GM12878 (cell line): Measurements from ENCODE around the gene CHRNE. TPM values are rescaled to one million over a fixed set of nuclear protein-coding genes. Genes with fewer than 3 reads are reported as not detected.

Source experiments
- ATAC-seq: fragments of 200-7000 bp; cut with Tn5 transposase; 3 replicates; pipeline ENCODE4 v1.9.1; 2020; ENCODE audit warnings: mild to moderate bottlenecking, moderate library complexity
- BruUV-seq: library from RNA; stranded (reverse); fragments of 400-500 nt; replicated peaks from 2 replicates; lab custom pipeline; 2021; lab: Mats Ljungman, UMichigan
- CTCF ChIA-PET: fragments of 300-600 bp; sonication (Branson Sonifier 250); formaldehyde crosslinking; extraction: SDS; loops from one replicate; lab custom pipeline; 2021; ENCODE audit warnings: inconsistent platforms; lab: Yijun Ruan, JAX
- POLR2A ChIA-PET: fragments of 350-600 bp; formaldehyde crosslinking; extraction: SDS; loops from one replicate; lab custom pipeline; 2021; ENCODE audit warnings: inconsistent platforms; lab: Charles Lee
- RAD21 ChIA-PET: fragments of 300-600 bp; sonication (Branson Sonifier 250); formaldehyde crosslinking; loops from one replicate; lab custom pipeline; 2023; ENCODE audit warnings: antibody characterized with exemption; ENCODE audit not compliant: unreplicated experiment; lab: Charles Lee
- SMC1A ChIA-PET: fragments of 300-600 bp; sonication (Branson Sonifier 250); formaldehyde crosslinking; loops from one replicate; lab custom pipeline; 2023; ENCODE audit not compliant: unreplicated experiment, uncharacterized antibody; lab: Charles Lee
- DNase-seq: peaks from one replicate; pipeline ENCODE4 v3.0.0-alpha.2; 2011; ENCODE audit warnings: low read depth, low spot score
- FAIRE-seq: peaks from 3 replicates; lab custom pipeline; 2011; peaks lifted over from hg19 to GRCh38; lab: Jason Lieb, UNC
- H2AFZ ChIP-seq: 2 replicates; pipeline ENCODE4 v1.6.0; 2011; ENCODE audit warnings: low read depth, low read length, control low read depth; ENCODE audit not compliant: control insufficient read depth
- H3K27ac ChIP-seq: 2 replicates; pipeline ENCODE4 v1.5.1; 2011; ENCODE audit warnings: control low read depth; ENCODE audit not compliant: control insufficient read depth, insufficient read depth
- H3K27me3 ChIP-seq, 2 experiments: replicated peaks in 1 of 2; 2 replicates each; pipeline versions ENCODE4 v1.6.0 to v1.6.1; 2011; ENCODE audit warnings: low read length in 1 of 2; ENCODE audit not compliant: control insufficient read depth in 2 of 2, insufficient read depth in 2 of 2
- H3K36me3 ChIP-seq, 2 experiments: 2 replicates each; pipeline ENCODE4 v1.5.1; 2011; ENCODE audit warnings: low read length in 1 of 2; ENCODE audit not compliant: control insufficient read depth in 2 of 2, insufficient read depth in 2 of 2
- H3K4me1 ChIP-seq: 2 replicates; pipeline ENCODE4 v1.6.1; 2011; ENCODE audit warnings: mild to moderate bottlenecking, low read length, moderate library complexity, mixed read lengths; ENCODE audit not compliant: control insufficient read depth, insufficient read depth
- H3K4me2 ChIP-seq: 2 replicates; pipeline ENCODE4 v1.6.0; 2011; ENCODE audit warnings: control low read depth; ENCODE audit not compliant: control insufficient read depth, insufficient read depth
- H3K4me3 ChIP-seq: fragments of 200-600 bp; sonication (generic); 2 replicates; pipeline ENCODE4 v1.5.1; 2016
- H3K79me2 ChIP-seq: 2 replicates; pipeline ENCODE4 v1.6.0; 2011; ENCODE audit warnings: low read length; ENCODE audit not compliant: control insufficient read depth, insufficient read depth
- H3K9ac ChIP-seq: 2 replicates; pipeline ENCODE4 v1.8.0; 2011; ENCODE audit warnings: low read length, control low read depth, mixed read lengths; ENCODE audit not compliant: control insufficient read depth, insufficient read depth
- H3K9me3 ChIP-seq: replicated peaks from 3 replicates; pipeline ENCODE4 v1.5.1; 2011; ENCODE audit warnings: mild to moderate bottlenecking, low read length; ENCODE audit not compliant: control insufficient read depth, insufficient read depth
- H4K20me1 ChIP-seq: 2 replicates; pipeline ENCODE4 v1.6.0; 2011; ENCODE audit not compliant: control insufficient read depth, insufficient read depth
- CBX5 ChIP-seq: sonication (generic); IDR thresholded peaks from 2 replicates; pipeline ENCODE4 v1.6.1; 2016; ENCODE audit warnings: low read depth, moderate library complexity, mild to moderate bottlenecking, inconsistent platforms
- E2F8 ChIP-seq: fragments of 450-650 bp; IDR thresholded peaks from 2 replicates; pipeline ENCODE4 v1.6.1; 2018; ENCODE audit warnings: mild to moderate bottlenecking, low read depth, moderate library complexity; ENCODE audit not compliant: partially characterized antibody
- HCFC1 ChIP-seq: fragments of 150-350 bp; IDR thresholded peaks from 2 replicates; pipeline ENCODE4 v1.6.1; 2014; ENCODE audit warnings: low read length
- MEF2A ChIP-seq: IDR thresholded peaks from 2 replicates; pipeline ENCODE4 v1.6.1; 2011; ENCODE audit warnings: low read depth, mild to moderate bottlenecking, low read length, moderate library complexity; ENCODE audit not compliant: insufficient read depth
- NKRF ChIP-seq: fragments of 450-650 bp; conservative IDR thresholded peaks from 2 replicates; pipeline ENCODE4 v1.6.1; 2017; ENCODE audit warnings: mild to moderate bottlenecking, moderate library complexity
- SREBF2 ChIP-seq: IDR thresholded peaks from 2 replicates; pipeline ENCODE4 v1.6.1; 2012; ENCODE audit warnings: mild to moderate bottlenecking, low read length
- ZNF24 ChIP-seq: fragments of 450-650 bp; IDR thresholded peaks from 2 replicates; pipeline ENCODE4 v1.6.1; 2017; ENCODE audit warnings: antibody characterized with exemption, mild to moderate bottlenecking
- WGBS: methylation state at CpG from one replicate; pipeline ENCODE4 v1.1.6; 2016; ENCODE audit warnings: low lambda C conversion rate; ENCODE audit not compliant: insufficient replicate concordance, insufficient coverage; ENCODE audit errors: missing lambda C conversion rate; 5-methylcytosine and 5-hydroxymethylcytosine counted together
- in situ Hi-C: fragments of 300-500 bp; cut with MboI; formaldehyde crosslinking; loops from 9 replicates; pipeline ENCODE4 v1.14.3; 2018; ENCODE audit warnings: mixed read lengths
- intact Hi-C: fragments of 100-400 bp; cut with micrococcal nuclease; formaldehyde crosslinking; loops from one replicate; pipeline ENCODE4 v1.14.2; 2022; ENCODE audit not compliant: unreplicated experiment
- polyA plus RNA-seq, 11 experiments: library from polyadenylated mRNA; depleted of rRNA in 4 of 11; unstranded in 6 of 11; stranded (reverse) in 5 of 11; fragments of >200 nt; fragmentation: Nextera tagmentation in 4 of 11; fragmentation: Illumina TruSeq in 1 of 11; extraction: Ambion mirVana in 4 of 11; extraction: Trizol in 1 of 11; gene quantifications; 1 replicate in 1 of 11; 2 replicates in 10 of 11; pipeline versions ENCODE4 v1.2.1 to v1.2.3, GENCODE V29; 2011 to 2016; ENCODE audit warnings: inconsistent platforms in 2 of 11, missing spikeins in 2 of 11, low read depth in 1 of 11
- total RNA-seq, 4 experiments: library from RNA; depleted of rRNA in 3 of 4; stranded (reverse); fragments of >200 nt in 3 of 4; fragmentation: Illumina TruSeq in 1 of 4; extraction: Trizol in 1 of 4; gene quantifications; 2 replicates each; pipeline versions ENCODE4 v1.2.1 to v1.2.3, GENCODE V29; 2013 to 2021

The CHRNE gene
- total and polyA plus RNA-seq, 10 of the 15 experiments (the other 5 are each of a cell fraction or from before 2014, with no cell fraction given), result 0.05 to 0.11 (median 0.08) TPM; not detected in 6

- TF ChIP-seq NKRF, result no peak
- TF ChIP-seq MEF2A, result no peak
Observed at GRCh38 chr17:4850246-4850645, 52.7 kb downstream of the CHRNE start (continued).

- TF ChIP-seq HCFC1 (no peak), E2F8 (no peak), CBX5 (no peak), ZNF24 (no peak), SREBF2 (no peak)
- TF ChIP-seq, all 136 proteins: peak for 0
- ATAC-seq (no peak), FAIRE-seq (no peak), DNase-seq (no peak)
- Histone ChIP-seq H3K36me3 (no peaks in the 10 kb centered on the region; a peak in 3 of 4 replicates), H2AFZ (no peak overlapping the region), H3K4me3 (no peak overlapping the region), H3K27me3 (no peaks in the 10 kb centered on the region), H3K9me3 (no peaks in the 10 kb centered on the region), H3K4me2 (no peak overlapping the region), H4K20me1 (peaks cover 9% of the 10 kb centered on the region), H3K9ac (no peak overlapping the region), H3K27ac (no peak overlapping the region), H3K4me1 (no peaks in the 10 kb centered on the region), H3K79me2 (peaks cover 2% of the 10 kb centered on the region)
- 64% methylated on average over 5 of the region's 5 CpGs for WGBS
- CTCF ChIA-PET, result no interaction called here
- POLR2A ChIA-PET, result interaction anchor here (0.5 kb wide), 1 partner anchor 258 kb away, joined by 7 read pairs; no protein-coding TSS in a partner anchor
- no TSS peak for BruUV-seq
- intact Hi-C loops, result no loop called here
- SMC1A ChIA-PET, result interaction anchor here (2.0 kb wide), 1 partner anchor 14 kb away, joined by 4 read pairs; no protein-coding TSS in a partner anchor
- in situ Hi-C loops, result no loop called here
- RAD21 ChIA-PET, result no interaction called here
Observed at GRCh38 chr17:4849011-4849536, 53.8 kb downstream of the CHRNE start.

Other genes with a start within 250 kb of the CHRNE start
Only the 7 nearest of the 25 such genes appear.
- gene C17orf107, start 3.6 kb downstream of the CHRNE start, total RNA-seq (2014; rRNA removed), result 0.23 and 0.33 TPM in 2 replicates
- 0.18 TPM in 1 of 2 replicates, not detected in the other for gene C17orf107, start 3.6 kb downstream of the CHRNE start, total RNA-seq (2014; rRNA removed; fragmentation: Illumina TruSeq; extraction: Trizol)
- gene C17orf107, start 3.6 kb downstream of the CHRNE start, total RNA-seq (2021), result 0.16 and 0.46 TPM in 2 replicates
- gene C17orf107, start 3.6 kb downstream of the CHRNE start, polyA plus RNA-seq (2011; rRNA removed), result 0.05 TPM in 1 of 2 replicates, not detected in the other
- 0.09 TPM in 1 of 2 replicates, not detected in the other for gene C17orf107, start 3.6 kb downstream of the CHRNE start, polyA plus RNA-seq (2014; fragmentation: Illumina TruSeq; extraction: Trizol)
- not detected for gene C17orf107, start 3.6 kb downstream of the CHRNE start, polyA plus RNA-seq (2014; fragmentation: Nextera tagmentation; extraction: Ambion mirVana)
- 0.18 TPM in 1 of 2 replicates, not detected in the other for gene C17orf107, start 3.6 kb downstream of the CHRNE start, polyA plus RNA-seq (2014; rRNA removed)
- gene C17orf107, start 3.6 kb downstream of the CHRNE start, polyA plus RNA-seq (2016; fragmentation: Nextera tagmentation; extraction: Ambion mirVana), result under 1 TPM; 0.07 to 0.11 TPM
- 0.06 and 0.49 TPM in 2 replicates for gene GP1BA, start 29.2 kb upstream of the CHRNE start, total RNA-seq (2014; rRNA removed)
- gene GP1BA, start 29.2 kb upstream of the CHRNE start, total RNA-seq (2014; rRNA removed; fragmentation: Illumina TruSeq; extraction: Trizol), result 0.04 and 0.14 TPM in 2 replicates
- 0.67 and 0.74 TPM in 2 replicates for gene GP1BA, start 29.2 kb upstream of the CHRNE start, total RNA-seq (2021)
- not detected in 2 replicates for gene GP1BA, start 29.2 kb upstream of the CHRNE start, polyA plus RNA-seq (2011; rRNA removed)
- gene GP1BA, start 29.2 kb upstream of the CHRNE start, polyA plus RNA-seq (2014; fragmentation: Illumina TruSeq; extraction: Trizol), result 0.25 and 0.59 TPM in 2 replicates
- under 1 TPM; 0.05 to 0.11 TPM for gene GP1BA, start 29.2 kb upstream of the CHRNE start, polyA plus RNA-seq (2014; fragmentation: Nextera tagmentation; extraction: Ambion mirVana)
- 0.28 and 0.43 TPM in 2 replicates for gene GP1BA, start 29.2 kb upstream of the CHRNE start, polyA plus RNA-seq (2014; rRNA removed)
- under 1 TPM; 0.35 to 0.64 TPM for gene GP1BA, start 29.2 kb upstream of the CHRNE start, polyA plus RNA-seq (2016; fragmentation: Nextera tagmentation; extraction: Ambion mirVana)
- 82.7 and 91.4 TPM in 2 replicates for gene SLC25A11, start 36.9 kb upstream of the CHRNE start, total RNA-seq (2014; rRNA removed)
- 32.1 and 35.2 TPM in 2 replicates for gene SLC25A11, start 36.9 kb upstream of the CHRNE start, total RNA-seq (2014; rRNA removed; fragmentation: Illumina TruSeq; extraction: Trizol)
- gene SLC25A11, start 36.9 kb upstream of the CHRNE start, total RNA-seq (2021), result 73.7 and 82.2 TPM in 2 replicates
- 11.8 and 28.2 TPM in 2 replicates for gene SLC25A11, start 36.9 kb upstream of the CHRNE start, polyA plus RNA-seq (2011; rRNA removed)
- 19.1 and 59.2 TPM in 2 replicates for gene SLC25A11, start 36.9 kb upstream of the CHRNE start, polyA plus RNA-seq (2014; fragmentation: Illumina TruSeq; extraction: Trizol)
- 10 to 100 TPM in 1 of 2 experiments, 1 to 10 TPM in 1; 5.8 to 10.9 TPM for gene SLC25A11, start 36.9 kb upstream of the CHRNE start, polyA plus RNA-seq (2014; fragmentation: Nextera tagmentation; extraction: Ambion mirVana)
- gene SLC25A11, start 36.9 kb upstream of the CHRNE start, polyA plus RNA-seq (2014; rRNA removed), result 70.9 and 72.5 TPM in 2 replicates
- gene SLC25A11, start 36.9 kb upstream of the CHRNE start, polyA plus RNA-seq (2016; fragmentation: Nextera tagmentation; extraction: Ambion mirVana), result 100 to 1,000 TPM; 141 to 142 TPM
- 47.6 and 52.9 TPM in 2 replicates for gene RNF167, start 37.2 kb upstream of the CHRNE start, total RNA-seq (2014; rRNA removed)
- gene RNF167, start 37.2 kb upstream of the CHRNE start, total RNA-seq (2014; rRNA removed; fragmentation: Illumina TruSeq; extraction: Trizol), result 57.4 and 63.9 TPM in 2 replicates
- 86.5 and 91.3 TPM in 2 replicates for gene RNF167, start 37.2 kb upstream of the CHRNE start, total RNA-seq (2021)
- gene RNF167, start 37.2 kb upstream of the CHRNE start, polyA plus RNA-seq (2011; rRNA removed), result 58.4 and 90.7 TPM in 2 replicates
- 132 and 147 TPM in 2 replicates for gene RNF167, start 37.2 kb upstream of the CHRNE start, polyA plus RNA-seq (2014; fragmentation: Illumina TruSeq; extraction: Trizol)
- gene RNF167, start 37.2 kb upstream of the CHRNE start, polyA plus RNA-seq (2014; fragmentation: Nextera tagmentation; extraction: Ambion mirVana), result 10 to 100 TPM; 33.6 to 35.3 TPM
- gene RNF167, start 37.2 kb upstream of the CHRNE start, polyA plus RNA-seq (2014; rRNA removed), result 87.1 and 87.9 TPM in 2 replicates
- 10 to 100 TPM; 49.7 to 57.7 TPM for gene RNF167, start 37.2 kb upstream of the CHRNE start, polyA plus RNA-seq (2016; fragmentation: Nextera tagmentation; extraction: Ambion mirVana)
- 1,668 and 2,039 TPM in 2 replicates for gene PFN1, start 45.4 kb upstream of the CHRNE start, total RNA-seq (2014; rRNA removed)
- 812 and 920 TPM in 2 replicates for gene PFN1, start 45.4 kb upstream of the CHRNE start, total RNA-seq (2014; rRNA removed; fragmentation: Illumina TruSeq; extraction: Trizol)
- gene PFN1, start 45.4 kb upstream of the CHRNE start, total RNA-seq (2021), result 1,903 and 1,912 TPM in 2 replicates
- gene PFN1, start 45.4 kb upstream of the CHRNE start, polyA plus RNA-seq (2011; rRNA removed), result 705 and 1,560 TPM in 2 replicates
- 1,675 and 1,933 TPM in 2 replicates for gene PFN1, start 45.4 kb upstream of the CHRNE start, polyA plus RNA-seq (2014; fragmentation: Illumina TruSeq; extraction: Trizol)
- gene PFN1, start 45.4 kb upstream of the CHRNE start, polyA plus RNA-seq (2014; fragmentation: Nextera tagmentation; extraction: Ambion mirVana), result 100 to 1,000 TPM; 154 to 558 TPM
- 3,016 and 4,055 TPM in 2 replicates for gene PFN1, start 45.4 kb upstream of the CHRNE start, polyA plus RNA-seq (2014; rRNA removed)
- 1,000 to 10,000 TPM; 3,739 to 3,892 TPM for gene PFN1, start 45.4 kb upstream of the CHRNE start, polyA plus RNA-seq (2016; fragmentation: Nextera tagmentation; extraction: Ambion mirVana)
- 10.4 and 11.1 TPM in 2 replicates for gene ENO3, start 48.0 kb upstream of the CHRNE start, total RNA-seq (2014; rRNA removed)
- gene ENO3, start 48.0 kb upstream of the CHRNE start, total RNA-seq (2014; rRNA removed; fragmentation: Illumina TruSeq; extraction: Trizol), result 9.7 and 10.4 TPM in 2 replicates
- gene ENO3, start 48.0 kb upstream of the CHRNE start, total RNA-seq (2021), result 24.4 and 28.4 TPM in 2 replicates
- gene ENO3, start 48.0 kb upstream of the CHRNE start, polyA plus RNA-seq (2011; rRNA removed), result 19.8 and 25.6 TPM in 2 replicates
- gene ENO3, start 48.0 kb upstream of the CHRNE start, polyA plus RNA-seq (2014; fragmentation: Illumina TruSeq; extraction: Trizol), result 9.0 and 15.2 TPM in 2 replicates
- gene ENO3, start 48.0 kb upstream of the CHRNE start, polyA plus RNA-seq (2014; fragmentation: Nextera tagmentation; extraction: Ambion mirVana), result 10 to 100 TPM in 1 of 2 experiments, 1 to 10 TPM in 1; 6.8 to 14.5 TPM
- gene ENO3, start 48.0 kb upstream of the CHRNE start, polyA plus RNA-seq (2014; rRNA removed), result 26.3 and 31.5 TPM in 2 replicates
- 10 to 100 TPM; 18.8 to 19.7 TPM for gene ENO3, start 48.0 kb upstream of the CHRNE start, polyA plus RNA-seq (2016; fragmentation: Nextera tagmentation; extraction: Ambion mirVana)
- gene SPAG7, start 64.7 kb upstream of the CHRNE start, total RNA-seq (2014; rRNA removed), result 76.5 and 80.2 TPM in 2 replicates
- 94.4 and 99.2 TPM in 2 replicates for gene SPAG7, start 64.7 kb upstream of the CHRNE start, total RNA-seq (2014; rRNA removed; fragmentation: Illumina TruSeq; extraction: Trizol)
- 76.5 and 77.5 TPM in 2 replicates for gene SPAG7, start 64.7 kb upstream of the CHRNE start, total RNA-seq (2021)
- gene SPAG7, start 64.7 kb upstream of the CHRNE start, polyA plus RNA-seq (2011; rRNA removed), result 73.8 and 78.2 TPM in 2 replicates
- 46.5 and 107 TPM in 2 replicates for gene SPAG7, start 64.7 kb upstream of the CHRNE start, polyA plus RNA-seq (2014; fragmentation: Illumina TruSeq; extraction: Trizol)
- gene SPAG7, start 64.7 kb upstream of the CHRNE start, polyA plus RNA-seq (2014; fragmentation: Nextera tagmentation; extraction: Ambion mirVana), result 10 to 100 TPM in 1 of 2 experiments, 1 to 10 TPM in 1; 7.9 to 31.7 TPM
- 96.3 and 105 TPM in 2 replicates for gene SPAG7, start 64.7 kb upstream of the CHRNE start, polyA plus RNA-seq (2014; rRNA removed)
- 100 to 1,000 TPM; 133 to 146 TPM for gene SPAG7, start 64.7 kb upstream of the CHRNE start, polyA plus RNA-seq (2016; fragmentation: Nextera tagmentation; extraction: Ambion mirVana)